ENCODE measurements around the gene AREG. TPM values are rescaled to one million over a fixed set of nuclear protein-coding genes. Genes with fewer than 3 reads are reported as not detected.

The AREG gene
- total RNA-seq, 1 experiment from 2014 or later = 739 TPM

DNA sequence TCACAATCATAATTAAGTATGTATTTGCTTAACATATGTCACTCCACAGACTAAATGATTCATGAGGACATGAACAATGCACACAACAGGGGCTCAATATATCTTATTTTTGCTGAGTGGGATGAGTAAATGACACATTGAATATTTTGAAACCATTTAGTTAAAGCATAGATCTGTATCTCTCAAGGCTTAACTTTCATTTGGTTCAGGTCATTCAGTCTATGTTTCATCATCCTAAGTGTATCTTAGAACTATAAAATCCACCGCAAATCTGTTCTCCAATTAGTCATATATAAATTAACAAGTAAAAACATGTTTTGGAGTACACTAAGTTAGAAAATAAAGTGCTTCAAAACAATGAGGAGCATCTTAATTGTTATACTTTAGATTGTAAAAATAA, 45.8 kb downstream of the AREG start:
- no peak for ATAC-seq

More for the DNA sequence above, 45.8 kb downstream of the AREG start:
- Histone ChIP-seq H3K9me2 (ENCODE audit: insufficient read depth) (no peaks in the 10 kb centered on the region; the same call in 1 of the 2 replicates), H3K9me3 (ENCODE audit: control insufficient read depth in 1 of 2, insufficient read depth in 1 of 2, low read depth in 1 of 2, low read length in 2 of 2) (no peaks in the 10 kb centered on the region), H3K4me3 (replicated peaks in 1 of 2; ENCODE audit: low read depth in 1 of 2, low read length in 2 of 2) (no peak overlapping the region), H3K4me2 (ENCODE audit: low read length) (no peak overlapping the region), H3K36me3 (ENCODE audit: control insufficient read depth in 1 of 2, insufficient read depth in 2 of 2, low read length in 2 of 2) (no peaks in the 10 kb centered on the region), H2AFZ (ENCODE audit: low read depth, low read length, poor library complexity, severe bottlenecking) (no peak overlapping the region), H3K9ac (ENCODE audit: low read length) (no peak overlapping the region), H3K79me2 (ENCODE audit: insufficient read depth, low read length) (no peaks in the 10 kb centered on the region), H3K27me3 (ENCODE audit: insufficient read depth, low read length) (no peaks in the 10 kb centered on the region), H4K20me1 (ENCODE audit: insufficient read depth) (no peaks in the 10 kb centered on the region), H3K4me1 (ENCODE audit: control insufficient read depth in 1 of 2, insufficient read depth in 2 of 2, low read length in 2 of 2) (no peaks in the 10 kb centered on the region), H3K27ac (ENCODE audit: low read depth, low read length) (no peak overlapping the region)
- TF ChIP-seq, protein P1, sequence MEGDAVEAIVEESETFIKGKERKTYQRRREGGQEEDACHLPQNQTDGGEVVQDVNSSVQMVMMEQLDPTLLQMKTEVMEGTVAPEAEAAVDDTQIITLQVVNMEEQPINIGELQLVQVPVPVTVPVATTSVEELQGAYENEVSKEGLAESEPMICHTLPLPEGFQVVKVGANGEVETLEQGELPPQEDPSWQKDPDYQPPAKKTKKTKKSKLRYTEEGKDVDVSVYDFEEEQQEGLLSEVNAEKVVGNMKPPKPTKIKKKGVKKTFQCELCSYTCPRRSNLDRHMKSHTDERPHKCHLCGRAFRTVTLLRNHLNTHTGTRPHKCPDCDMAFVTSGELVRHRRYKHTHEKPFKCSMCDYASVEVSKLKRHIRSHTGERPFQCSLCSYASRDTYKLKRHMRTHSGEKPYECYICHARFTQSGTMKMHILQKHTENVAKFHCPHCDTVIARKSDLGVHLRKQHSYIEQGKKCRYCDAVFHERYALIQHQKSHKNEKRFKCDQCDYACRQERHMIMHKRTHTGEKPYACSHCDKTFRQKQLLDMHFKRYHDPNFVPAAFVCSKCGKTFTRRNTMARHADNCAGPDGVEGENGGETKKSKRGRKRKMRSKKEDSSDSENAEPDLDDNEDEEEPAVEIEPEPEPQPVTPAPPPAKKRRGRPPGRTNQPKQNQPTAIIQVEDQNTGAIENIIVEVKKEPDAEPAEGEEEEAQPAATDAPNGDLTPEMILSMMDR (IDR thresholded peaks at IDR 0.05 in 2 of 3, conservative IDR thresholded peaks at IDR 0.05 in 1 of 3; ENCODE audit: borderline replicate concordance in 1 of 3, insufficient read depth in 1 of 3, low read depth in 2 of 3, low read length in 2 of 3) = no peak
- TF ChIP-seq ZFX (IDR thresholded peaks at IDR 0.05) (no peak), SIN3A (IDR thresholded peaks at IDR 0.05; ENCODE audit: low read depth) (no peak), EZH2phosphoT487 (IDR thresholded peaks at IDR 0.05; ENCODE audit: borderline replicate concordance) (no peak), POLR2AphosphoS5 (IDR thresholded peaks at IDR 0.05; ENCODE audit: low read depth, low read length) (no peak), EZH2 (IDR thresholded peaks at IDR 0.05) (no peak), JUND (IDR thresholded peaks at IDR 0.05) (no peak), POLR2A (IDR thresholded peaks at IDR 0.05; ENCODE audit: borderline replicate concordance, extremely low read depth, insufficient read depth, insufficient read length) (no peak), FOSL1 (IDR thresholded peaks at IDR 0.05; ENCODE audit: low read depth) (no peak), YY1 (IDR thresholded peaks at IDR 0.05; ENCODE audit: extremely low read depth, insufficient replicate concordance, low read depth, low read length) (no peak), SP1 (IDR thresholded peaks at IDR 0.05; ENCODE audit: low read depth) (no peak), RAD21 (IDR thresholded peaks at IDR 0.05; ENCODE audit: low read depth) (no peak)
- TF ChIP-seq, protein P2, sequence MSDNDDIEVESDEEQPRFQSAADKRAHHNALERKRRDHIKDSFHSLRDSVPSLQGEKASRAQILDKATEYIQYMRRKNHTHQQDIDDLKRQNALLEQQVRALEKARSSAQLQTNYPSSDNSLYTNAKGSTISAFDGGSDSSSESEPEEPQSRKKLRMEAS (IDR thresholded peaks at IDR 0.05) = no peak
- TF ChIP-seq, protein P3, sequence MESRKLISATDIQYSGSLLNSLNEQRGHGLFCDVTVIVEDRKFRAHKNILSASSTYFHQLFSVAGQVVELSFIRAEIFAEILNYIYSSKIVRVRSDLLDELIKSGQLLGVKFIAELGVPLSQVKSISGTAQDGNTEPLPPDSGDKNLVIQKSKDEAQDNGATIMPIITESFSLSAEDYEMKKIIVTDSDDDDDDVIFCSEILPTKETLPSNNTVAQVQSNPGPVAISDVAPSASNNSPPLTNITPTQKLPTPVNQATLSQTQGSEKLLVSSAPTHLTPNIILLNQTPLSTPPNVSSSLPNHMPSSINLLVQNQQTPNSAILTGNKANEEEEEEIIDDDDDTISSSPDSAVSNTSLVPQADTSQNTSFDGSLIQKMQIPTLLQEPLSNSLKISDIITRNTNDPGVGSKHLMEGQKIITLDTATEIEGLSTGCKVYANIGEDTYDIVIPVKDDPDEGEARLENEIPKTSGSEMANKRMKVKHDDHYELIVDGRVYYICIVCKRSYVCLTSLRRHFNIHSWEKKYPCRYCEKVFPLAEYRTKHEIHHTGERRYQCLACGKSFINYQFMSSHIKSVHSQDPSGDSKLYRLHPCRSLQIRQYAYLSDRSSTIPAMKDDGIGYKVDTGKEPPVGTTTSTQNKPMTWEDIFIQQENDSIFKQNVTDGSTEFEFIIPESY (IDR thresholded peaks at IDR 0.05; ENCODE audit: extremely low read depth, insufficient replicate concordance, low read length) = no peak
- TF ChIP-seq, protein P4, sequence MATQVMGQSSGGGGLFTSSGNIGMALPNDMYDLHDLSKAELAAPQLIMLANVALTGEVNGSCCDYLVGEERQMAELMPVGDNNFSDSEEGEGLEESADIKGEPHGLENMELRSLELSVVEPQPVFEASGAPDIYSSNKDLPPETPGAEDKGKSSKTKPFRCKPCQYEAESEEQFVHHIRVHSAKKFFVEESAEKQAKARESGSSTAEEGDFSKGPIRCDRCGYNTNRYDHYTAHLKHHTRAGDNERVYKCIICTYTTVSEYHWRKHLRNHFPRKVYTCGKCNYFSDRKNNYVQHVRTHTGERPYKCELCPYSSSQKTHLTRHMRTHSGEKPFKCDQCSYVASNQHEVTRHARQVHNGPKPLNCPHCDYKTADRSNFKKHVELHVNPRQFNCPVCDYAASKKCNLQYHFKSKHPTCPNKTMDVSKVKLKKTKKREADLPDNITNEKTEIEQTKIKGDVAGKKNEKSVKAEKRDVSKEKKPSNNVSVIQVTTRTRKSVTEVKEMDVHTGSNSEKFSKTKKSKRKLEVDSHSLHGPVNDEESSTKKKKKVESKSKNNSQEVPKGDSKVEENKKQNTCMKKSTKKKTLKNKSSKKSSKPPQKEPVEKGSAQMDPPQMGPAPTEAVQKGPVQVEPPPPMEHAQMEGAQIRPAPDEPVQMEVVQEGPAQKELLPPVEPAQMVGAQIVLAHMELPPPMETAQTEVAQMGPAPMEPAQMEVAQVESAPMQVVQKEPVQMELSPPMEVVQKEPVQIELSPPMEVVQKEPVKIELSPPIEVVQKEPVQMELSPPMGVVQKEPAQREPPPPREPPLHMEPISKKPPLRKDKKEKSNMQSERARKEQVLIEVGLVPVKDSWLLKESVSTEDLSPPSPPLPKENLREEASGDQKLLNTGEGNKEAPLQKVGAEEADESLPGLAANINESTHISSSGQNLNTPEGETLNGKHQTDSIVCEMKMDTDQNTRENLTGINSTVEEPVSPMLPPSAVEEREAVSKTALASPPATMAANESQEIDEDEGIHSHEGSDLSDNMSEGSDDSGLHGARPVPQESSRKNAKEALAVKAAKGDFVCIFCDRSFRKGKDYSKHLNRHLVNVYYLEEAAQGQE (IDR thresholded peaks at IDR 0.05; ENCODE audit: low read depth) = no peak
- CTCF ChIA-PET = no interaction called here
- intact Hi-C loops (cut with micrococcal nuclease) = no loop called here
- no peak for DNase-seq (ENCODE audit: low read depth, low spot score)
- RAD21 ChIA-PET (ENCODE audit: low non-redundant PET in 1 of 2, low total read pairs in 2 of 2, uncharacterized antibody in 2 of 2, unreplicated experiment in 2 of 2) = no interaction called here
- BruUV-seq (replicated peaks) = no TSS peak
- POLR2A ChIA-PET = no interaction called here

Measured in HCT116 (cell line).